ENCODE measurements around the gene RLN2.

Gene RLN2

GRCh38 chr9:5264219-5264595, 40.3 kb downstream of the RLN2 start:
- TF ChIP-seq, protein P1, sequence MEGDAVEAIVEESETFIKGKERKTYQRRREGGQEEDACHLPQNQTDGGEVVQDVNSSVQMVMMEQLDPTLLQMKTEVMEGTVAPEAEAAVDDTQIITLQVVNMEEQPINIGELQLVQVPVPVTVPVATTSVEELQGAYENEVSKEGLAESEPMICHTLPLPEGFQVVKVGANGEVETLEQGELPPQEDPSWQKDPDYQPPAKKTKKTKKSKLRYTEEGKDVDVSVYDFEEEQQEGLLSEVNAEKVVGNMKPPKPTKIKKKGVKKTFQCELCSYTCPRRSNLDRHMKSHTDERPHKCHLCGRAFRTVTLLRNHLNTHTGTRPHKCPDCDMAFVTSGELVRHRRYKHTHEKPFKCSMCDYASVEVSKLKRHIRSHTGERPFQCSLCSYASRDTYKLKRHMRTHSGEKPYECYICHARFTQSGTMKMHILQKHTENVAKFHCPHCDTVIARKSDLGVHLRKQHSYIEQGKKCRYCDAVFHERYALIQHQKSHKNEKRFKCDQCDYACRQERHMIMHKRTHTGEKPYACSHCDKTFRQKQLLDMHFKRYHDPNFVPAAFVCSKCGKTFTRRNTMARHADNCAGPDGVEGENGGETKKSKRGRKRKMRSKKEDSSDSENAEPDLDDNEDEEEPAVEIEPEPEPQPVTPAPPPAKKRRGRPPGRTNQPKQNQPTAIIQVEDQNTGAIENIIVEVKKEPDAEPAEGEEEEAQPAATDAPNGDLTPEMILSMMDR (IDR thresholded peaks at IDR 0.05; ENCODE audit: low read depth, low read length): no peak
- H3K4me3 ChIP-seq (replicated peaks in 1 of 2; ENCODE audit: low read depth in 2 of 2, low read length in 2 of 2): no peak overlapping the region
- no peak for DNase-seq (ENCODE audit: low read depth in 2 of 2)

DNA sequence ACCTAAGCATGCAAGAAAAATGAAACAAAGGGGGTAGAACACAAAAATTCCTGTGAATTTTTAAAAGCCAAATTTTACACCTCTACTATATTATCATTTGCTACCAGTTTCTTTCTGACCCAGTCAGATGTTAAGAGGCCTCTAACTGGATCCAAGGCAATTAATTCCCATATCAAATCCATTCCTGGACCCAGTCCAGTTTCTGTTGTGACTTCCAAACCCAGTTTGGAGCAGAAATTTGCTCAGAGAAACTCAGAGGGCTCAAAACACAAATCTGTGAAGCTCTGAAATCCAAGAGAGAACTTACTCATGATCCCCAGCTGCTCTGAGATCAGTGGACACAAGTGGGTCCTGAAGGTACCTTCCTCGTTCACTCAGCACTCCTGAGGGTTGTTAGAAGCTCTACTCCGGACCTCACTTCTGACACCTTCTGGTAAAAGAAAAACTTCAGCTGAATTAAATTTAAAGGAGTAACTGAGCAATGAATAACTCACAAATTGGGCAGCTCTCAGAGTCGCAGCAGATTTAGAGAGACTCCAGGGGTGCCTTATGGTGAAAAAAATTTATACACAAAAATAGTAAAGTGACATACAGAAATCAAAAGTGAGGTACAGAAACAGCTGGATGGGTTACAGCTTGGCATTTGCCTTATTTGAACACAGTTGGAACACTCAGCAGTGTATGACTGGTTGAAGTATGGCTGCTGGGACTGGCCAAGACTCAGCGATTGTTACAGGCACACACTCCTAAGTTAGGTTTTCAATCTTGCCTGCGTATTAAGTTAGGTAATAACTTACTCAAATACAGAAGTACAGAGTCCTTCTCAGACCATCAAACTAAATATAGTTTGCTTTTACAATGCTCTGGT, 40.9 kb downstream of the RLN2 start:
- no peak overlapping the region for H3K4me3 ChIP-seq (replicated peaks in 1 of 2; ENCODE audit: low read depth in 2 of 2, low read length in 2 of 2)
- peak; percentile 24 to 32 for DNase-seq (ENCODE audit: low read depth in 2 of 2)
- TF ChIP-seq, protein P1 (IDR thresholded peaks at IDR 0.05; ENCODE audit: low read depth, low read length): peak; percentile 17
